B cell (primary cell): ENCODE data around the gene LECT2. TPM values are rescaled to one million over a fixed set of nuclear protein-coding genes. Genes with fewer than 3 reads are reported as not detected.

ENCODE experiments used
- ATAC-seq: fragments of 200-7000 bp; cut with Tn5 transposase; one replicate; pipeline ENCODE4 v1.10.0; 2021; ENCODE audit warnings: low read depth, mild to moderate bottlenecking, moderate number of reproducible peaks, moderate library complexity
- CTCF ChIA-PET: fragments of 350-600 bp; sonication (Branson Sonifier 250); formaldehyde crosslinking; loops from one replicate; lab custom pipeline; 2021; ENCODE audit warnings: antibody characterized with exemption, inconsistent platforms; lab: Charles Lee
- POLR2A ChIA-PET: fragments of 350-600 bp; sonication (Branson Sonifier 250); formaldehyde crosslinking; loops from one replicate; lab custom pipeline; 2021; ENCODE audit warnings: antibody characterized with exemption; lab: Charles Lee
- DNase-seq: peaks from one replicate; pipeline ENCODE4 v3.0.0; 2013
- H2AFZ ChIP-seq: 2 replicates; pipeline ENCODE4 v1.6.1; 2012; ENCODE audit warnings: mild to moderate bottlenecking, low read depth, low read length; ENCODE audit not compliant: insufficient read depth, poor library complexity, severe bottlenecking
- H3K27ac ChIP-seq, 2 donors: 1 replicate in 1 of 2; 2 replicates in 1 of 2; pipeline ENCODE4 v1.5.1; 2012 to 2013; ENCODE audit warnings: low read length in 2 of 2, mild to moderate bottlenecking in 2 of 2, moderate library complexity in 1 of 2
- H3K27me3 ChIP-seq, 4 experiments: fragments of 200-600 bp in 1 of 4; sonication (generic) in 1 of 4; replicated peaks in 1 of 4; 1 replicate in 2 of 4; 2 replicates in 2 of 4; pipeline versions ENCODE4 v1.6.1 to v1.7.0; 2013 to 2016; ENCODE audit warnings: low read length in 3 of 4, mild to moderate bottlenecking in 2 of 4, mixed read lengths in 1 of 4, moderate library complexity in 1 of 4; ENCODE audit not compliant: insufficient read depth in 4 of 4, control insufficient read depth in 3 of 4; ENCODE audit errors: control extremely low read depth in 1 of 4
- H3K36me3 ChIP-seq, 2 experiments: replicated peaks in 1 of 2; 1 replicate in 1 of 2; 2 replicates in 1 of 2; pipeline versions ENCODE4 v1.6.1 to v1.7.1; 2013; ENCODE audit warnings: low read length in 1 of 2; ENCODE audit not compliant: insufficient read depth in 2 of 2, control insufficient read depth in 1 of 2; ENCODE audit errors: control extremely low read depth in 1 of 2, extremely low read depth in 1 of 2
- H3K4me1 ChIP-seq, 2 donors: fragments of 200-600 bp in 1 of 2; sonication (generic) in 1 of 2; 1 replicate in 1 of 2; 2 replicates in 1 of 2; pipeline versions ENCODE4 v1.5.1 to v1.6.1; 2013 to 2017; ENCODE audit warnings: low read length in 2 of 2; ENCODE audit not compliant: control insufficient read depth in 2 of 2, insufficient read depth in 2 of 2
- H3K4me2 ChIP-seq: replicated peaks from 2 replicates; pipeline ENCODE3; 2012; ENCODE audit warnings: mild to moderate bottlenecking, low read depth, low read length; ENCODE audit not compliant: poor library complexity, severe bottlenecking
- H3K4me3 ChIP-seq, 5 experiments: fragments of 200-600 bp in 1 of 5; sonication (generic) in 1 of 5; 1 replicate in 3 of 5; 2 replicates in 2 of 5; pipeline versions ENCODE4 v1.5.1 to v1.7.0; 2011 to 2016; ENCODE audit warnings: low read length in 4 of 5, mild to moderate bottlenecking in 4 of 5, low read depth in 2 of 5, control low read depth in 1 of 5, moderate library complexity in 1 of 5; ENCODE audit not compliant: insufficient read depth in 1 of 5; ENCODE audit errors: control extremely low read depth in 1 of 5, extremely low read depth in 1 of 5
- H3K79me2 ChIP-seq: fragments of 200-600 bp; sonication (generic); one replicate; pipeline ENCODE4 v1.6.0; 2016; ENCODE audit warnings: low read length; ENCODE audit not compliant: control insufficient read depth, insufficient read depth
- H3K9ac ChIP-seq: fragments of 200-600 bp; sonication (generic); 2 replicates; pipeline ENCODE4 v1.6.1; 2017; ENCODE audit warnings: mild to moderate bottlenecking, low read length, moderate library complexity
- H3K9me3 ChIP-seq, 3 donors: one replicate each; pipeline versions ENCODE4 v1.6.1 to v1.7.1; 2013; ENCODE audit warnings: low read length in 2 of 3; ENCODE audit not compliant: control insufficient read depth in 2 of 3, insufficient read depth in 1 of 3; ENCODE audit errors: control extremely low read depth in 1 of 3
- H4K20me1 ChIP-seq: 2 replicates; pipeline ENCODE4 v1.6.0; 2012; ENCODE audit warnings: mild to moderate bottlenecking, low read length; ENCODE audit not compliant: insufficient read depth, control insufficient read depth, poor library complexity, severe bottlenecking
- H3K27ac Mint-ChIP-seq: one replicate; pipeline ENCODE4 v1.8.0; 2021; ENCODE audit warnings: mixed read lengths
- H3K27me3 Mint-ChIP-seq: one replicate; pipeline ENCODE4 v1.8.0; 2021; ENCODE audit warnings: mixed read lengths
- H3K4me1 Mint-ChIP-seq: one replicate; pipeline ENCODE4 v1.8.0; 2021; ENCODE audit warnings: mixed read lengths
- H3K4me3 Mint-ChIP-seq: one replicate; pipeline ENCODE4 v1.8.0; 2021; ENCODE audit warnings: mixed read lengths
- H3K9me3 Mint-ChIP-seq: one replicate; pipeline ENCODE4 v1.8.0; 2022; ENCODE audit warnings: mixed read lengths; ENCODE audit not compliant: insufficient read depth
- CTCF ChIP-seq: fragments of 200-600 bp; IDR thresholded peaks from one replicate; pipeline ENCODE4 v1.8.0; 2022; ENCODE audit warnings: antibody characterized with exemption, mild to moderate bottlenecking
- EZH2 ChIP-seq: IDR thresholded peaks from 2 replicates; pipeline ENCODE4 v1.6.1; 2012; ENCODE audit warnings: borderline replicate concordance, low read depth, mild to moderate bottlenecking, moderate library complexity, low read length; ENCODE audit not compliant: insufficient read depth, poor library complexity, severe bottlenecking
- WGBS: methylation state at CpG from one replicate; pipeline ENCODE4 v1.1.5; 2013; ENCODE audit warnings: missing lambda C conversion rate; ENCODE audit not compliant: insufficient coverage; 5-methylcytosine and 5-hydroxymethylcytosine counted together
- intact Hi-C: fragments of 100-400 bp; cut with micrococcal nuclease; formaldehyde crosslinking; loops from one replicate; pipeline ENCODE4 v1.10.0; 2022
- polyA plus RNA-seq: library from polyadenylated mRNA; depleted of rRNA; stranded (reverse); fragments of >200 nt; gene quantifications from 2 replicates; pipeline ENCODE4 v1.2.3, GENCODE V29; 2012
- total RNA-seq, 2 donors: library from RNA; stranded (reverse); fragments of 120-200 nt in 1 of 2; gene quantifications; 1 replicate in 1 of 2; 2 replicates in 1 of 2; pipeline versions ENCODE4 v1.2.3 to v1.2.4, GENCODE V29; 2013 to 2022

LECT2 gene
- total and polyA plus RNA-seq, 2 donors (not counting 1 experiment from before 2014, with no cell fraction given) = not detected

DNA sequence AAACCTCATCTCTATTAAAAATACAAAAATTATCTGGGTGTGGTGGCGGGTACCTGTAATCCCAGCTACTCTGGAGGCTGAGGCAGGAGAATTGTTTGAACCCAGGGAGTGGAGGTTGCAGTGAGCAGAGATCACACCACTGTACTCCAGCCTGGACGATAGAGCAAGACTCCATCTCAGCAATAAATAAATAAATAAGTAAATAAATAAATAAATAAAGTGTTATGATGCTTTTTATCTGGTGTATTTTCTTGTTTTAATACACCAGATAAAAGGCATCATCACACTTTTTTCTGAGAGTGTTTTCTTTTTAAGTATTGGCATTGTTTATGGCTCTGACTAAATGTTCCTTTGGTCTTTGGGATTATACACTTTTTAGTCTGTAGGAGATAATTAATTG lies 24.2 kb upstream of the LECT2 start:
- Histone ChIP-seq H3K4me3 (no peak overlapping the region), H3K79me2 (no peaks in the 10 kb centered on the region), H2AFZ (no peak overlapping the region), H3K27me3 (peaks cover 0 to 18% (median 4%) of the 10 kb centered on the region in 4 experiments), H3K9ac (no peak overlapping the region), H4K20me1 (no peaks in the 10 kb centered on the region), H3K27ac (no peak overlapping the region), H3K9me3 (no peaks in the 10 kb centered on the region), H3K4me2 (no peak overlapping the region), H3K4me1 (no peaks in the 10 kb centered on the region), H3K36me3 (no peaks in the 10 kb centered on the region)
- no peak for DNase-seq
- ChIA-PET POLR2A (no interaction called here), CTCF (no interaction called here)
- intact Hi-C loops = no loop called here
- Mint-ChIP-seq H3K4me3 (no peak overlapping the region), H3K27me3 (peaks cover 41% of the 10 kb centered on the region), H3K4me1 (no peaks in the 10 kb centered on the region), H3K9me3 (peaks cover 2% of the 10 kb centered on the region), H3K27ac (no peak overlapping the region)
- TF ChIP-seq EZH2 (no peak), CTCF (no peak)
- ATAC-seq = no peak
- WGBS = no CpG with 5 or more reads among the region's 2 CpGs

GRCh38 chr5:135978212-135978631 lies 23.4 kb upstream of the LECT2 start:
- H3K27me3 ChIP-seq = peaks cover 0 to 22% (median 4%) of the 10 kb centered on the region in 4 experiments
- H3K9me3 ChIP-seq = no peaks in the 10 kb centered on the region
- TF ChIP-seq EZH2 = no peak
- no peak for TF ChIP-seq CTCF
- no peaks in the 10 kb centered on the region for H4K20me1 ChIP-seq
- H3K36me3 ChIP-seq = no peaks in the 10 kb centered on the region
- no peaks in the 10 kb centered on the region for H3K79me2 ChIP-seq
- ChIA-PET CTCF (no interaction called here), POLR2A (no interaction called here)
- no peak overlapping the region for H3K27ac ChIP-seq
- H3K4me2 ChIP-seq = no peak overlapping the region
- no peak overlapping the region for H3K27ac Mint-ChIP-seq
- 92% methylated on average over 3 of the region's 4 CpGs for WGBS
- H3K4me3 Mint-ChIP-seq = no peak overlapping the region
- no peaks in the 10 kb centered on the region for H3K4me1 Mint-ChIP-seq
- H3K9me3 Mint-ChIP-seq = peaks cover 2% of the 10 kb centered on the region
- ATAC-seq = no peak
- H2AFZ ChIP-seq = no peak overlapping the region
- H3K9ac ChIP-seq = no peak overlapping the region
- H3K4me1 ChIP-seq = no peaks in the 10 kb centered on the region
- H3K27me3 Mint-ChIP-seq = peaks cover 48% of the 10 kb centered on the region
- DNase-seq = no peak
- H3K4me3 ChIP-seq = no peak overlapping the region
- intact Hi-C loops = no loop called here
